Articular chondrocyte of knee joint (primary cell): ENCODE measurements around the gene MTMR1. TPM values are rescaled to one million over a fixed set of nuclear protein-coding genes. Genes with fewer than 3 reads are reported as not detected.

Source experiments
- total RNA-seq: library from RNA; depleted of rRNA; stranded (reverse); fragments of >200 nt; gene quantifications from 2 replicates; pipeline ENCODE4 v1.2.3, GENCODE V29; 2012

MTMR1 gene
- 19.1 and 20.9 TPM in 2 replicates for total RNA-seq

DNA sequence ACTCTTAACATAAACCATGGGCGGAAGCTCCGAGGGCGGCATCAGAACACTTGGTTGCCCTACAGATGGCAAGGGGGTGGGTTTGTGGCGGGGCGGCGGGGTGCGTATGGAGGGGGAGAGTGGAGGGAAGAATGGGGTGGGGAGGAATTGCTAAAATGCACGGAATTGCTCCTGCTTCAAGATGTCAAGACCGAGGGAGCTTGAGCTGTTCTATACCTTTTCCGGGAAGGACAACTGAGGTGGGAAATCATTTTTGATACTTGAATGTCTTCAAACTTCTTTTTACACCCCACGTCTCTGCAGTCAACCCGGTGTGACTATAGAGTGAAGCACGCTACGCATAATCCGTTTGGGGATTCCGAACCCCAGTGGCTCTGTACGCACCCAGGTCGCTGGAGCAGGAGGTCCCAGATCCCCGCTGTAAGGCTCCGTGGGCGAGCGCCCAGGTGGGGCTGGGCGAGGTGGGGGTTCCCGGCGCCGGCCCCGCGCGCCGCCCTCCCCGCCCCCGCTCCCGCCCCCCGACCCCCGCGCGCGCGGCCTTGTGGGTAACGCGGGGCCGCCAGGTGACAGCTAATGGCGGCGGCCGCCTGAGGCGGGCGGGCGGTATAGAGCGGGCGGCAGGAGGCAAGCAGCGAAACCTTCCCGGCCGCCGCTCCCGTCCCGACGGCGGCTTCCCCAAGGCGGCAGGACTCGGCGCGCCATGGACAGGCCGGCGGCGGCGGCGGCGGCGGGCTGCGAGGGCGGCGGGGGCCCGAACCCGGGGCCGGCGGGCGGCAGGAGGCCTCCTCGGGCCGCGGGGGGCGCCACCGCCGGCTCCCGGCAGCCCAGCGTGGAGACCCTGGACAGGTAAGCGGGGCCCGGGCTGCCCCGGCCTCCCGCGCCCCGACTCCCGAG is at the start of gene MTMR1:
Gene MTMR1, plus strand, starts transcription at position 566 of the 894 bp plus-strand sequence. Its CDS starts 135 bp downstream, at position 701.

Other genes starting within 250 kb of the MTMR1 start
- gene MTM1, start 124.8 kb upstream of the MTMR1 start, total RNA-seq = 12.3 and 12.8 TPM in 2 replicates
- gene CD99L2, start 205.3 kb downstream of the MTMR1 start, total RNA-seq = 62.0 and 63.2 TPM in 2 replicates